Esophagus squamous epithelium (tissue), 4 donors: ENCODE data around the gene BCL2L11.

Experiments used
- CTCF ChIP-seq, 6 experiments: fragments of 450-650 bp in 4 of 6; fragments of 200-600 bp in 2 of 6; sonication (generic) in 2 of 6; IDR thresholded peaks; one replicate each; pipeline ENCODE4 v1.5.1; 2016 to 2019; ENCODE audit warnings: antibody characterized with exemption in 6 of 6, mild to moderate bottlenecking in 4 of 6, moderate library complexity in 4 of 6
- POLR2A ChIP-seq, 4 donors: fragments of 450-650 bp; IDR thresholded peaks; one replicate each; pipeline ENCODE4 v1.6.1; 2017; ENCODE audit warnings: antibody characterized with exemption in 4 of 4, mild to moderate bottlenecking in 4 of 4, moderate library complexity in 3 of 4

GRCh38 chr2:111156529-111156928, 35.8 kb downstream of the BCL2L11 start:
- TF ChIP-seq CTCF (IDR thresholded peaks at IDR 0.05) (no peak), POLR2A (IDR thresholded peaks at IDR 0.05) (no peak)
